Measurements from ENCODE around the gene AP1M2.

AP1M2 gene

GRCh38 chr19:10523135-10523636, 63.9 kb downstream of the AP1M2 start:
- TF ChIP-seq CTCF (IDR thresholded peaks at IDR 0.05; ENCODE audit: unreplicated experiment in 3 of 3): no peak
- Mint-ChIP-seq H3K4me3 (no peak overlapping the region), H3K36me3 (ENCODE audit: low read depth) (no peaks in the 10 kb centered on the region), H3K27ac (no peak overlapping the region), H3K27me3 (ENCODE audit: low read depth) (peaks cover 13% of the 10 kb centered on the region), H3K4me1 (peaks cover 11% of the 10 kb centered on the region), H3K9me3 (no peaks in the 10 kb centered on the region)
